HK-2 (cell line): ENCODE results near the gene CHRNA7.
A peak's percentile ranks its signal among the peaks of the same experiment; 100 is the strongest.

Experiments used
- DNase-seq: peaks from one replicate; pipeline ENCODE4 v3.0.0-alpha.2; 2018; ENCODE audit not compliant: unreplicated experiment

CHRNA7 gene

DNA sequence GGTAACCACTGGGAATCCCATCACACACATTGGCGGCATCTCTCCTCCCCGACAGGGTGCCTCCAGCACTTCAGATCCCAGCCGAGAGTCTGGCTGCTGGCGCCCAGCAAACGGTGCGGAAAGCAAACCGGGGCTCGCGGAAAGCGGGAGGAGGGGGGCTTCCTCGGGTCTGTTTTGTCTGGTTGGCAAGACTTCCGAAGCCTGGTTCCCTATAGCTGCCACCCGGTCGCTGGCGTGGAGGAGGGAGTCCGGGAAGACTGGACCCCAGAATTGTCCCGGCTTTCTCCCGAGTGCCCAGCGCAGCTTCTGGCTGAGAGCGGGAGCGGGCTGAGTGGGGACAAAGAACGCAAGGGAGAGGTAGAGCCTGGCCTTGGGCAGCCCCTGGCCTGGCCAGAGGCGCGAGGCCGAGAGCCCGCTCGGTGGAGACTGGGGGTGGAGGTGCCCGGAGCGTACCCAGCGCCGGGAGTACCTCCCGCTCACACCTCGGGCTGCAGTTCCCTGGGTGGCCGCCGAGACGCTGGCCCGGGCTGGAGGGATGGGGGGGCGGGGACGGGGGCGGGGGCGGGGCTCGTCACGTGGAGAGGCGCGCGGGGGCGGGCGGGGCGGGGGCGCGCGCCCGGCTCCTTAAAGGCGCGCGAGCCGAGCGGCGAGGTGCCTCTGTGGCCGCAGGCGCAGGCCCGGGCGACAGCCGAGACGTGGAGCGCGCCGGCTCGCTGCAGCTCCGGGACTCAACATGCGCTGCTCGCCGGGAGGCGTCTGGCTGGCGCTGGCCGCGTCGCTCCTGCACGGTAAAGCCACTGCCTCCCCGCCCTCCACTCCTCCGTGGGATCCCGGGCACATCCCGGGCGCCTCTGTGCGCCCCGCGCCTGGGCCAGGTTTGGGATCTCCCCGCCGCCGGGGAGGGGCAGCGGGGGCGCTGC lies at the start of gene CHRNA7:
Gene CHRNA7 (plus strand): TSS at position 654 of the 920 bp plus-strand sequence. CDS start 80 bp downstream, at position 734.
- DNase-seq = peak; percentile 67

DNA sequence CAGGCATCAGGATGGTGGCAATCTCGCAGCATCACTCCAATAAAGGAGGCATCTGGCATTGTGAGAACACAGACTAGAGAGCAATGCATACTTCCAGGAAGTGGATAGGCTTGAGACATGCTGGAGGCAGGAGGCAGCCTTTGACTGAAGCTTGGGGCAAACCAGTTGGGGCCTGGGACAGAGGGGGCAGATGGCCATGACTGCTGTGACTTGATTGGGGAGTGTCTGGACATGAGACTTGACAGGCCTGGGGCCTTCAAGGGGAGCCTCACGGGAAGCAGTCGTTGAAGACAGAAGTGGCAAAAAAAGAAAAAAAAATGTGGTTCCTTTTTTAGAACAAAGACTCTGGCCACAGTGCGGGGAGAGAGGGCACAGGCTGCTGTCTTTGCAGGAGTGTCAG lies 44.7 kb upstream of the CHRNA7 start:
- no peak for DNase-seq

DNA sequence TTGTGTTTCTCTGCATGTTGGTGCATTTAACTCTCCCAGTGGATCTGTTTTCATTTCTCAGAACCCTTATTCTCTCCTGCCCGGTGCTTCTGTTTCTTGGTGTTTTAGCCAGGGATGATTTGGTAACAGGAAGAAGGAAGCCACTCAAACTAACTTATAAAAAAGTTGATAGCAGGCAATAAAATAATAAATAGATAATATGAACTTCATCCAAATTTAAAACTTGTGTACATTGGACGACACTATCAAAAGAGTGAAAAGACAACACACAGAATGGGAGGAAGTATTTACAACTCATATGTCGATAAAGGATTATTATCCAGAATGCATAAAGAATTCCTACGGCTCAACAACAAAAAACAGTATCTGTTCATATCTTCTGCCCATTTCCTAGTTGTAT lies 37.3 kb upstream of the CHRNA7 start:
- DNase-seq = no peak

DNA sequence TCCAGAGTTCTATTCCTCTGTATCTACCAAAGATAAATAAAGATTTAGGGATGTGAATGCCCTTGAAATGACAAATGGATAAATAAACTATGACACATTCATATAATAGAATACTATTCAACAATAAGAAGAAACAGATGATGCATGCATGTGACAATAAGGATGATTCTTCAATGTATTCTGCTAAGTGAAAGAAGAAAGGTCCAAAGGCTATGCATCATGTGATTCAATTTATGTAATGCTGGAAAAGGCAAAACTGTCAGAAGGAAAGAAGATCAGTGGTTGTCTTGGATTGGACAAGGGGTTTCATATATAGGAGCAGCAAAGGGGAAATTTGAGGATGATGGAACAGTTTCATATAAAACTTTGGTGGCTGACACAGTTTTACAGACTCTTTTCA lies 32.6 kb upstream of the CHRNA7 start:
- DNase-seq = no peak

DNA sequence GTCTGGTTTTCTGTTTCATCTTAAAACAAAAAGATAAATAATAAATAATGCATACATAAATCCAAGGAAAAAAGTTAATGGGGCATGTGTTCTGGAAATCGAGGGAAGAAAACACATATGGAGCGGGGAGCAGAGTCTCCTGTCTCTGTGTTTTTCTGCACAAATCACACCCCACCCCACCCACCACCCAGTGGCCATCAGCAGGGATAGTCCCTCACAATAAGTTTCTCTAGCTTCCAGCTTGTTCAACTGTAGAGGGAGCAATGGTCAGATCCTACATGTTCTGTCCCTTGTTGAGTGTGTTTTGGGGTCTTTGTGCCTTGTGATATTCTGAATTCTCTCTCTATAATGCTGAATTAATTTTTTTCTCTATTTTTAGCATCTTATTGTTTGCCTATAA lies 26.8 kb upstream of the CHRNA7 start:
- DNase-seq = no peak

DNA sequence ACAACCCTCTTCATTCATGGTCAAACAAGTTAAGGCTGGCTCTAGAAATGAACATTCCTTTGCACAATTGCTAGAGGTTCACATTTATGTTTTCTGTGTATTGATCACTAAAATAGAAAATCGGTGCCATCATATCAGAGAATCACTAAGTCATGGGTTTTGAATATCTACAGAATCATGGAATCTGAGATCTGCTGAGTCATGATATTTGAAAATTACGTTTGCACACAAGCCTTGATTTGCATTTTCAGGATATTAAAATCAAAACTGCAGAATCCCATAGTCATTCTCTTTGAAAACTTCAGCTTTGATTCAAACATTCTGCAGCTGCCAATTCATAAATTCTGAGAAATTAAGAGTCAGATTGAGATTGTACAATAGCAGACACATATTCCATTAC lies 26.1 kb upstream of the CHRNA7 start:
- no peak for DNase-seq

DNA sequence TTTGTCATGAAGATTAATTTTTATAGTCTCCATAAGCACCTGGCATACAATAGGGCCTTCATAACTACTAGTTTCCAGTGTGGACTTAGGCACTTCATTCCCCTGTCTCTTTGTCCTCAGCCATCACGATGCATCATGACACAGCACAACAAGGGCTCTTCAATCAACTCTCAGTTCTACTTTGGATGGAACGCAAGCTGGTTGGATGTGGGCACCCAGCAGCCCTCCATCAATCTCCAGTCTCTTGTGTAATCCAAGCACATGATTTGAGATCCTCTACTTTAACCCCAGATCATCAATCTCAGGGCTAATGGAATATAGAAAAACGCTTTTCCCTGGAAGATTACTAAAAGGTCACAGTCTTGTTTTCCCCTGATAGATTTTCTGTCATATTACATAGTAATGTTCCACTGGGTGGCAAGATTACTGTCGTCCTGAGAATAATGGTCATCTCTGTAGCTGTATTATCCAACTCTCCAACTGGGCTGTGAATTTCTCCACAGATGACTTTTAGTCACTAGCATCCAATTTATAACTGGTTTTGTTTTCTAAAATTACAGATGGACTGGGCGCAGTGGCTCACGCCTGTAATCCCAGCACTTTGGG lies 22.9 kb upstream of the CHRNA7 start:
- no peak for DNase-seq

DNA sequence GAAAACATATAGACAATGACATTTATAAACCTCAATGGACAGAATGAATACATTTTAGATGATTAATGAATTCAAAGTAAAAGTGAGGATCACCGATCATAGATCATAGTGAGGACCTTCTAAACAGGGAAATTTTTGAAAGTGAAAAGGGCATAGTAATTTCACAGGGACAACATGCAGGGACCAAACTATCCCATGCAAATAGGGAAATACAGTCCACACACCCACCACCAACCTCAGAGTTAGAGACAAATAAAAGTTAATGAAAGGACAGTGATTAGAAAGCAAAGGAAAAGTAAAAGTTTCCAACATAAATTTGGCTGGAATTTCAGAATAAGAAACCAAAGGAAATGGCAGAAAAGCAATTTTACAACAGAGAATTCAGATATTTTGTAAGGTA lies 15.4 kb upstream of the CHRNA7 start:
- DNase-seq = no peak

DNA sequence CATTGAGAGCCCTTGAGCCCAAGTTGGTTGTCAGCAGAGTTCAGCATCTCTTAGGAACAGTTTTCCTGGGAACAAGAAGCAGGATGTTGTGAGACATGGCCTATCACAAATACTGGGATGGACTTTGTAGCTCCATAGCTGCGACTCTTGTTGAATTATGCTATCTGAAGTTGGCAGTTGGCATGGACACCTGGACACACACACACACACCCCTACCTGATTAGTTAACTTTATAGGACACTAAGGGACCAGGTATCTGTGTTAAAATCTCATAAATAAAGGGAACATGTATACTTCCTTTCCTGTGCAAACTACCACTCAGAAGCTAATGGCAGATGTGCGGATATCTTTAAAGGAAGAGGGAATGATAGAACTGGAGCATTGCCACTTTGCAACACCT lies 10.2 kb upstream of the CHRNA7 start:
- no peak for DNase-seq

DNA sequence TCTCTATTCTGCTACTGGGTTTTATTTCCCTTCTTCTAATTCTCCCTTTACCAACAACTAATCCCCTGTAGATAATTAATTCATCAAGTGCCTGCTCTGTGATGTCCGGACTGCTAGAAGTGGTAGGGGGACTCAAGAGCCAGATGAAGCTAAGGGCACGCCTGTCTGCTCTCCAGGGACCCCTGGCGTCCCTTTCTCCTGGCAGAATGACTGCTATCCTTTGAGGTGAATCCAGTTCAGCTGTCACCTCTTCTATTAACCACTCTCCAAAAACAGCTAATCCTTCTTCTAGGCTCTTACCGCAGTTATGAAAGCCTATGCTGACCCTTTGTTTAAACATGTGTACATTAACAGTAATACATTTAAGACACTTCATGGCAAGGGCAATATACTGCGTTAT lies 1.4 kb upstream of the CHRNA7 start:
- DNase-seq = no peak

DNA sequence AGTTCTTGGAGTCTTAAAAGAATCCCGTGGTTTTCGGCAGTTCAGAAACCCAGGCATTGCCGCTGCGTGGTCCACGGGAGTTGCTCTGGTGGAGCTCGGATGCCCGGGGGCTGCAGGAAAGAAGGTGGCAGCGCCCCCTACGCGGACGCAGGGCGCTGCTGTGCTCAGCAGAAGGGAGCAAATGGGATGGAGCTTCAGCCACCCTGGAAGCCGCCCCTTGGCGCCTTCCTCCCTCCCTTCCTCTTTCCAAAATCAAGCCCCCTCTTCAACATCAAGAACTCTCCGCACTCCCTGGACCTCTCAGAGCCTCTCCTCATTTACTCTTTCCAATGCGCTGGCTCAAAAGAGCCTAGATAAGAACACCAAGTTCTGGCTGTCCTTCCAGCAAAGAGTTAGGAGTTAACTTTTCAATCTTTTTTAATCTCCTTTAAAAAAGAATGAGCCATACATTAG lies 880 bp upstream of the CHRNA7 start:
- no peak for DNase-seq

DNA sequence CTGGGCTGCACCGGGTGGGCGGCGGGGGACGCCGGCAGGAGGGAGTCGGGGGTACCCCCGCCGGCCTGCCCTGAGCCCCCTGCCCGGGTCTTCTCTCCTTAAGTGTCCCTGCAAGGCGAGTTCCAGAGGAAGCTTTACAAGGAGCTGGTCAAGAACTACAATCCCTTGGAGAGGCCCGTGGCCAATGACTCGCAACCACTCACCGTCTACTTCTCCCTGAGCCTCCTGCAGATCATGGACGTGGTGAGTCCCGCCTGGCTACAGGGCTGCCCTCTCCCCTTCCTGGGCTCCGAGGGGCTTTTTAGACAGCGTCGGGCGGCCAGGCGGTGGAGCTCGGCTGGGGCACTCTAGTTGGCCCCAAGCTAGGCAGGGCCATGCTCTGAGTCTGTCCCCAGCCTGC lies 480 bp downstream of the CHRNA7 start:
- peak; percentile 16 for DNase-seq

DNA sequence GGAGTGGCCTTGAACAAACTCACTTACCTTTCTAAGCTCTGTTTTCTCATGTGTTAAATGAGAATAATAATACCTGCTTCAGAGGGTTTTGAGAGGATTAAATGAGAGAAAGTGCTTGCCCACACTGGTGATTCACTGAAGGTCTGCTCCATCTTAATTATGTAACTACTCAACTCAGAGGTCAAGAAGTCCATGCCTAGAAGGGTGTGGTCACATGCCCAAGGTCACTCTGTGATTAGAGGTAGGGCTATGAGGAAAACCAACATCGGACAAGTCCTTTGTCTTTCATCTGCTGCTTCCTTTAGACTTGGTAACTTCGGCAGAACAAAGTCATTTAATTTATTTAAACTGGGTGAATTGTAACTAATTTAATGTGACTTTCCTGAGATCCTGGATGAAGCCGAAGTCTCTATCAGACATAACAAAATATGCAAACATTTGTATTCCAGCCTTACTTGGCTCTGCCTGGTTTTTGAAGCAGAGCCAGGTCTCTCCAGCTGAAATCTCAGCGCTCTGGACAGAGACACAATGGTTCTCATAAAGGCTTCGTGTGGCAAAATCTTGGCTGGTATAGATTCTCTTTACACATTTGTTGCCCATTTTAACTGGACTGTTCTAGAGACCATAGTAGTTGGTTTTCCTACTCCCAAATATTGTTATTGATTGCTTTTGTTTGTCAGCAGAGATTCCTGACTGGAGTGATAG lies 3.0 kb downstream of the CHRNA7 start:
- no peak for DNase-seq

DNA sequence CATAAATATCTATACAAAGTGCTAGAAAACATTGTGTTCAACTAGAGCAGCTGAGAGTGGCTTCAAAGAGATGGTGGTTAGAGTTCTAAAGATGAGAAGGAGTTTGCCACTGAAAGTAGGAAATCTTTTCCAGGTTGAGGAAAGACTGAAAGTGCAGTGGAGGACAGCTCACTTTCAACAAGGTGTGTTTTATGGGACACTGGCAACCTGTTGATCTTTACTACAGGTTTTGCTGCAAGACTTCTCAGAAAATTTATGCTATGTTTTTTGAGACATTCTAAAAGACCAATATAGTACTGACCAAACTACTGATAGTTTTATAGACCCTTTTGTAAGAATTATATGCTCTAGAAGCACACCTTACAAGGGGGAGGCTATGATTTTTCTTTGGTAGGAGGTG lies 3.8 kb downstream of the CHRNA7 start:
- no peak for DNase-seq

DNA sequence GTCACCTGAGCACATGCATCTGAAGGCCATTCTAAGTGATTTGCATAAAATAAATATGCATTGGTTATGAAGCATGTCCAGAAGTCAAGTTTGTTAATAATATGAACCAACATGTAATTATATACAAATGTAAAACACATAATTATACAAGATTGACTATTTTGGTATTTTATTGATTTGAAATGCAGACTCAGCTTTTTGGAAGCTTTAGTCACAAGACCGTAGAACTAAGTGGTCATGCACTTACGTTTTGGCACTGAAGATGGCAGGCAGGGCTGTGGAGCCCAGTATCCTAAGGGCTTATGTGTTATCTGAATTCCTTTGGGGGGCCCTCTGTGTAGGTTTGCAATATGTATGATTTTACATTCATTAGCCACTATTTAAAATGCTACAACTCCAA lies 5.0 kb downstream of the CHRNA7 start:
- DNase-seq = no peak

DNA sequence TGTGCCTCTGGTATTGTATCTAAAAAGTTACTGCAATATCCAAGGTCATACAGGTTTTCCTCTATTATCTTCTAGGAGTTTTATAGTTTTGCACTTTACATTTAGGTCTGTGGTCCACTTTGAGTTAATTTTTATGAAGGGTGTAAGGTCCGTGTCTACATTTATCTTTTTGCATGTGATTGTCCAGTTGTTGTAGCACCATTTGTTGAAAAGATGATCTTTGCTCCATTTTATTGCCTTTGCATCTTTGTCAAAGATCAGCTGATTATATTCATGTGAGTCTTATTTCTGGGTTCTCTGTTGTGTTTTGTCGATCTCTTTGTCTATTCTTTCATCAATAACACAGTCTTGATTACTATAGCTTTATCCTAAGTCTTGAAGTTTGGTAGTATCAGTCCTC lies 6.7 kb downstream of the CHRNA7 start:
- no peak for DNase-seq

DNA sequence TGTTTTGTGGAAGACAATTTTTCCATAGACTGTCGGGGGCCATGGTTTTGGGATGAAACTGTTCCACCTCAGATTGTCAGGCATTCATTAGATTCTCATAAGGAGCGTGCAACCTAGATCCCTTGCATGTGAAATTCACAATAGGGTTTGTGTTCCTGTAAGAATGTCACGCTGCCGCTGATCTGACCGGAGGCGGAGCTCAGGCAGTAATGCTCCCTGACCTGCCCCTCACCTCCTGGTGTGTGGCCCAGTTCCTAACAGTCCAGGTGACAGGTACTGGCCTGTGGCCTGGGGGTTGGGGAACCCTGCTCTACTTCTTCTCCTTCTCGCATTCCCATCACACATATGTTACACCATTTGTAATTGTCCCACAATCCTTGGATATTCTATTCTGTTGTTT lies 11.0 kb downstream of the CHRNA7 start:
- no peak for DNase-seq

DNA sequence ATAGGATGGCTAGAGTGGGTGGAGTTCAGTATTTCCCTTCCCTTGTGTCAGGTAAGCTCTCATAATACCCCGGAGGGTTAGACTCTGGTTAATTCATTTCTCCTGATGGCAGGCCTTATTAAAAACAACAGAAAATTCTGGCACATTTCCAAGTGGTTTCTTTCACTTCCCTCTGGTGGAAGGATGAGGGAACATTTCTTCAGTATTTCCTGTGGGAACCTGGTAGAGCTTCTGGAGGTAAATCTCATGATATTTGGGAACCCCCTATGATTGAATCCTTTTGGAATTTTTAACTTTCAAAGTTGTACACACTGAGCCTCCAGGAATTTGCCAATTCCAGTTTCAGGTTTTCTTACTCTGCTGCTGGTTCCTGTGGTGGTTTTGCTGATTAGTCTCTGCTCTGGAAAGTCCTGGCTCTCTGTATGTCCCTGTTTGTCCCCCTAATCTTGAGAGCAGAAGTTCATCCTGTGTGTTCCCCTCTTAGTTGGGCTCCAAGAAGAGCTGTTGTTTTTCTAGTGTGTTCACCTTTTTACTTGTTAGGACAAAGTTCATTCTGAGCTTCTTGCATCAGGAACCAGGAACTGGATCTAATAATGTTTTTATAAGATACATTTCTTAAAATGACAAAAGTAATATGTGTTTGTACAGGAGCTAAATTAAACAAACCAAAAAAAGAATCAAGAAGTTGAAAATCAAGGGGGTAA lies 12.1 kb downstream of the CHRNA7 start:
- DNase-seq = no peak

DNA sequence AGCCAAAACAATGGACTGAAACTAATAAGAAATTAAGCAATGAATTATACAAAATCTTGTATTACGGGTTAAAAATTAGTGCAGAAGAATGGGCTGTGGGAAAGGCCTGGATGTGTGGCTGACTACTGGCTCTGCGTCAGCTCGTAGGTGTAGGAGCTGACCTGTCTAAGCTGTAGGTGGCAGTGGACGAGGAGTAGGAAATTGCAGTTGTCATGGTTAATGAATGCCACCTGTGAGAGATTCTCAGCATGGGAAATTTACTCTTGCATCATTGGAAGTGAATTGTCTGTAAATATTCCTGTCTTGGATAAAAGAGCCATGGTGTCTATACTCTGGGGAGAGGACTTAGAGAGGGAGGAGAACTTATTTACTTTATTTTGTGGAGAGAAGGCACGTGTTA lies 23.4 kb downstream of the CHRNA7 start:
- no peak for DNase-seq

DNA sequence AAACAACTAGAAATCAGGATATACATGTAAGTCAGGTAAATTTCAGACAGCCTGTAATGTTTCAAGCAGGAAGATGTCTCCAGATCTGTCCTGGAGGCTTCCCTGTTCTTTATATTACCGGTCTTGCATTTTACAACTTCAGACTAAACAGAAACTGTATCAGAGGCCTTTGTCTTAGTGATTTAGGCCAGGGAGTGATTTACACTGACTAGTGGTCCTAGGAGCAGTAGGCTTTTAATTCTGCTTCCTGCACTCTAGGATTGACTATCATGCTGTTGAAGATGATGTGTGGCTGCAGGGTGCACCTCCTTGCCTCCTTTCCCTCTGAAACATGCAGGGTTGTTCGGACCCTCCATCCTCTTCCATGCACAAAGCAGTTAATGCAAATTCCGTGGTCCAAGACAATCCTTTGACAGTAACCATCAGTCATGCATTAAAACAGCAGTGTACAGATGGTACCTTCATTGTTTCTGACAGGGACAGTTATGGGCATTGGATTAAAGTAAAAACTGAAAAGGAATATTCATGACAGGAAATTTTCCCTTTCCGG lies 27.6 kb downstream of the CHRNA7 start:
- no peak for DNase-seq

DNA sequence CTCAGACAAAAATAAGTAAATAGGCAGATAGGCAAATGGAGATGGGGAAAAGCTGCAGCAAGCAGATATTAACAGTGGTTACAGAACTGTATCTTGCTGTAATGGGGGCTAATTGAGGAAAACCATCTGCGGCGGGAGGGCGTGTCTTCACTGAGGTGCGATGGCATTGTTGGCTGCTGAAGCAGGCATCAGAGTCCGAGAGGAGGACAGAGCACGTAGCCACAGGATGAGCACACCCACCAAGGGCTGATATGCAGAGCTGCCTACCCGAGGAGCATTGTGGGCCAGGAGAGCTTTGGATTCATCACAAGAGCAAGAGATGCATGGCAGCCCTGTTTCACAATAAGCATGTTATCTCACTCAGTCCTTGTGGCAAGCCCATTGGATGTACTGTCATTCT lies 30.4 kb downstream of the CHRNA7 start:
- no peak for DNase-seq

DNA sequence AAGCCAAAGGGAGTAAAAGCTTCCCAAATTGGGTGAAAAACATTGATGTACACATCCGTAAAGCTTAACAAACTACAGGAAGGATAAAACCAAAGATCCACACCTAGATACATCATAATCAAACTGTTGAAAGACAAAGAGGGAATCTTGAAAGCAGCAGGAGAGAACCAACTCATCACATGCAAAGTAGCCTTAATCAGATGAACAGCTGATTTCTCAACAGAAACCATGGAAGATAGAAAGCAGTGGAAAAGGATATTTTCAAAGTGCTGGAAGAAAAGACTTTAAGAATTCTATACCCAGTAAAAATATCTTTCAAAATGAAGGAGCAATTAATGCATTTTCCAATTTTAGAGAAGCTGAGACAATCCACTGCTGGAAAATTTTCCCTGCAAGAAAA lies 36.8 kb downstream of the CHRNA7 start:
- DNase-seq = no peak
